GM19467 (cell line): ENCODE measurements around the gene COL6A1.

Source experiments
- ATAC-seq: cut with Tn5 transposase; IDR thresholded peaks from one replicate; pipeline ENCODE4 v1.9.1; 2021; ENCODE audit warnings: mild to moderate bottlenecking, moderate library complexity; ENCODE audit not compliant: unreplicated experiment

COL6A1 gene

GRCh38 chr21:46023555-46023954, 42.0 kb downstream of the COL6A1 start:
- ATAC-seq, result no peak

- no peak for ATAC-seq
These were observed 42.6 kb downstream of the COL6A1 start for GRCh38 chr21:46024141-46024540.

DNA sequence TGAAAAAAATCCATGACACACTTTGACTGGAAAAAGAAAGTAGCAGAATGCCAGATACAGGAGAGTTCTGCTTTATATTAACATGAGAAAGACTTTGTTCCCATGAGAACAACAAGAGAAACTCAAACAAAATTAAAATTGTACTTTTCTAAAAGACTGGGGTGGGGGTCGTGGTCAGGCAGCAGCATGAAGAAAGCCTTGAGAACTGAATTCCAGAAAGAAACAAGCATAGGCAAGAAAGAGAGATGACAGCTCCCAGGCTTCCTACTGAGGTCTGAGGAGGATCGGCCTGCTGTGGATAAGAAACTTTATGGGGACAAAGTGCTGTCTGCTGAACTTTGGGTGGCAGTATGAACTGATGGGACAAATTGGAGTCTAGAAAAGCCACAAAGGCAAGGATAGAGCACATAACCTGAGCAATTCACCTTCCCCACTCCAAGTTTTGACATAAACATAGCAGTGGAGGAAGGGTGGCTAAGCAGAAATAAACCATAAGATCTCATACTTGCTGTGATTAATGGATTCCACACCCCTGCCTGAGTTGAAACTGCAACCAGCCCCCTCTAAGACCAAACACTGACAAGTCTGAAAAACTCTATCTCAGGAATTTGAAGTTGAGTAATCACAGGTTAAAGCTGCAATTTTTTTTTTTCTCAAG, 43.7 kb downstream of the COL6A1 start:
- no peak for ATAC-seq

DNA sequence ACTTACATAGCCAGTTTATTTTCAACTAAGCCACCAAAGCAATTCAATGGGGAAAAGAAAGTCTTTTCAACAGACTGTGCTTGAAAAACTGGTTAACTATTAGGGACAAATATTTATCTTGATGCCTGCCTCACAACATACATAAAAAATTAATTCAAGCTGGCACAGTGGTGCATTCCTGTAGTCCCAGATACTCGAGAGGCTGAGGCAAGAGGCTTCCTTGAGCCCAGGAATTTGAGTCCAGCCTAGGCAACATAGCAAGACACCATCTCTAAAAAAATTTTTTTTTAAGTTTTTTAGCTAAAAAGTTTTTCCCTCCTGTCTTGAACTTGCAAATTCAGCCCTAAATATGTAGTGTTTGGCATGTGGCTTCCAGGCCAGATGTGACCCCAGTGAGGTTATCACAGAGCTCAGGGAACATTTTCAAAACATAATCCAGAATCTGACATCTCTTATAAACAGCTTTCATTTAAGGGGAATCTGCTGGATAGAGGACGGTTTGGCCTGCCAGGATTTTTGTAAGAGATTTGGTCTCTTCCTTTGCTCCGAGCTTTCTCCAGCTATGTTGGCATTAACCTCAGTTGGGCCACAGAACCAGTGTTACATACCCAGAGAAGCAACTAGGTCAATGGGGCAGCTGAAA, 46.4 kb downstream of the COL6A1 start:
- ATAC-seq, result no peak

DNA sequence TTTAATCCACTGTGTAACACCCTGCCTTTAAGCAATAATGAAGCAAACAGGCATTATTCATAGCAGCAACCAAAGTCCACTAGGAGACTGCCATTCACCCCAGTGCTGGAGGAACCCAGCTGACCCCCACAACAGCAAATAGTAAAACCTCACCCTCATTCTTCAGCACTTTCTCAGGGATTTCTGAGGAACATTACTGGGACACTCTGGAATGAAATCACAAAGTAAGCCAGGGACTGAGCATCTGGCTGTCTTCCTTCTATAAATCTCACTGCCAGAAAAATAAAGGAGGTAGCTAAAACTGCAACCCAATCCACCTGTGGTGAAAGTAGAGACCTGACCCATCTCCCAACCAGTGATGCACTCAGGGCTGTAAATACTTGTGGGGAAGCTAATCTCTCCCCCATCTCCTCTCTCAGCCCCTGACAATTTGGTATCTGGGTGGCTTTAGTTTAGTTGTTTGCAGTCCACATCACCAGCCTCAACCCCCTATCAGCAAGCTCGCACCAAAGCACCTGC, 47.1 kb downstream of the COL6A1 start:
- no peak for ATAC-seq

- ATAC-seq, result no peak
These were observed 47.8 kb downstream of the COL6A1 start for GRCh38 chr21:46029186-46029924.

- no peak for ATAC-seq
These were observed 49.9 kb downstream of the COL6A1 start for GRCh38 chr21:46031484-46031883.

DNA sequence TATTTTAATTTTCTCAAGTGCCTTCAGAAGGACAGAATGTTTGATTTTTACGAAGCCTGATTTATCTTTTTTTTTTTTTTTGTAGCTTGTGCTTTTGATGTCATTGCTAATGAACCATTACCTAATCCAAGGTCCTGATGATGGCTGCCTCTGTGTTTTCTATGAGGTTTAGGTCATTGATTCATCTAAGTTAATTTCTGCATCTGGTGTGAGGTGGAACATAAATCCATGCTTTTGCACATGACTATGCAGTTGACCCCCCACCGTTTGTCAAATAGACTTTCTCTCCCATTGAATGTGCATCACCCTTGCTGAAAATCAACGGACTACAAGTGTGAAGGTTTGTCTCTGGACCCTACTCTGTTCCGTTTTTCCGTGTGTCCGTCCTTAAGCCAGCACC, 50.5 kb downstream of the COL6A1 start:
- ATAC-seq, result no peak

DNA sequence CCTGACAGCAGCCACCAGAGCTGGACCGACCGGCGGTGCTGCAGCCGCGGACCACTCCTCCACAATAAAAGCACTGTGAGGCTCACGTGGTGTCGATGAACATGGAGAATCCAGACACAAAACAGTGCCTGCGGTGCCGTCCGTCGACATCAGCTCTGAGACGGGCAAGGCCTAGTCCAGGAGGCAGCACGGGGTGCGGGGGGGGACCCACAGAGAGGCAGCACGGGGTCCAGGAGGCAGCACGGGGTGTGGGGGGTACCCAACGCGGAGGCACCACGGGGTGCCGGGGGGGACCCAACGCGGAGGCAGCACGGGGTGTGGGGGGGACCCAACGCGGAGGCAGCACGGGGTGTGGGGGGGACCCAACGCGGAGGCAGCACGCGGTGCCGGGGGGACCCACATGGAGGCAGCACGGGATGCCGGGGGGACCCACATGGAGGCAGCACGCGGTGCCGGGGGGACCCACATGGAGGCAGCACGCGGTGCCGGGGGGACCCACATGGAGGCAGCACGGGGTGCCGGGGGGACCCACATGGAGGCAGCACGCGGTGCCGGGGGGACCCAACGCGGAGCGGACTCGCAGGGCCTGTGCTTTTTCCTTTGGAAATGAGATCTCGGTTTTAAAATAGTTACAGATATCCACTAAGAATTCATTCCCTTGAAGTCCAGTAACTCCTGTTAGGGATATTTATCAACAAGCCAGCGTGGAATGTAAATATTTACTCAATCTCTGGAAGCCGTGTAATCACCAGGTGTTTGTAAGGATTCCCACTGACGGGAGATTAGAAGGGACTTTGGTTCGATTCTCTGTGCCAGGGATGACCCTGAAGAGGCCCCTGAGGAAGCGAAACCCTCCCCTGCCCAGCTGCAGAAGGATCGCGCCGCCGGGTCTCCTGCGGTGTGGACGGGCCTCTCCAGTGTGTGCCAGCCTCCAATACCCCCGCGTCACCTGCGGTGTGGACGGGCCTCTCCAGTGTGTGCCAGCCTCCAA, 52.1 kb downstream of the COL6A1 start:
- no peak for ATAC-seq

DNA sequence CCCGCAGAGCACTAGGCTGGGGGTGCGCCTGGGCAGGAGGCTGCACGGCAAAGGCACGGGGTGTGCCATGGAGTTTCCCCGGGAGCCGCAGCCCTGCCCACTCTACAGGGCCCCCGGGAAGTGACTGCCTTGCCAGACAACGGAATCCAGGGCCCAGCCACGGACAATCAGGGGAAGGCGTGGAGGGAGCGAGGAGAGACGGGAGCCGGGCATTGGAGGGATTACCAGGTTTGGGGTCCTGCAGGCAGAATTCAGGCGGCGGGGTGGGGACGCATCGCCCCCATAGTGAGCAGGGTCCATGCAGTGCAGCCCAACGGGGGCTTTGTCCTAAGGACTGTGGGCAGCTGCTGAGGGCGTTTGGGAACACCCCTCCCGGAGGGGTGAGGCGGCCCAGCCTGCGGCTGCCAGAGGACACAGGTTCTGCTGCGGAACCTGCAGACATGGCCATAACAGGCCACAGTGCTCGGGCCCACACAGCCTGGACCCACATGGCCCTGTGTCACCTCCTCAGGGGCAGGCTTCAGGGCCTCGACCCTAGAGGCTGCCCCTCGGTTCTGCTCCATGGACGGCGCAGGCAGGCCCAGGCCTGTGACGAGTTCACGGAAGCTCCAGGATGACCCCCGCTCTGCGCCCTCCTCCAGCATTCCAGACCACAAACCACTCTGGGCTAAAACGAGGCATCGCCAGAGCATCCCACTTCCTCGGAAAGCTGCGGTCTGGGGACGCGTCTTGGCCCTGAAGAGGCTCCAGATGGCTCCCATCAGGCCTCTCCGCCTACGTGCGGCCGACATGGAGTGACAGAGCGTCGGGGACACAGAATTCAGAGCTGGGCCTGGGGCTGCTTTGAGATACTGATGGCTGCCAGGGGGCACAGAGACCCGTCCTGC, 54.5 kb downstream of the COL6A1 start:
- ATAC-seq, result no peak

DNA sequence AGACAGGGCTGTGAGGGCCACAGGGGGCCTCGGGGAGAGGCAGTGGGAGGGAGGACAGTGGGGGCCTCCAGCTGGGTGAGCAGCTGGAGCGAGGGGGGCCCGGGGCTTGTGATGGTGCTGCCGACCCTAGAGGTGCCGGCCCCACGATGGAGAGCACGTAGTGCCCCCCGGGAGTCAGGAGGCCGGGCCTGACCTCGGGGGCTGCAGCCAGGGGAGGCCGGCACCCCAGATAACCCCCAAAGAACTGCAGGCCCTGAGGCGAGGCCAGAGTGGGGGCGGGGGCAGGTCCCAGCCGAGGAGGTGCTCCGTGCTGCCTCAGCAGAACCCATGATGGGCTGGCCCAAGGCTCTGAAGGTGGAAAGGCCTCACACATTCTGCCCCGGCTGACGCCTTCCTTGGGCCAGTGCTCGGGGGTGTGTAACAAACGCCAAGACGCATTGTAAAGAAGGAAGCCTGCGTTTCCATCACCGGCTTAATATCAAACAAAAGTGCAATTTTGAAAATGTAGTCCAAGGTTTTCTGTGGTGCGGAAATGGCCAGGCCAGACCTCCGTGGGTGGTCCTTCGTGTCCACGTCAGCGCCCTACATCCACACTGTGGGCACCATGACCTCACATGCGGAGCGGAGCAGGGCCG, 55.2 kb downstream of the COL6A1 start:
- no peak for ATAC-seq

GRCh38 chr21:46037331-46038325, 56.1 kb downstream of the COL6A1 start:
- no peak for ATAC-seq

- ATAC-seq, result no peak
These were observed 56.8 kb downstream of the COL6A1 start for GRCh38 chr21:46038341-46038829.

DNA sequence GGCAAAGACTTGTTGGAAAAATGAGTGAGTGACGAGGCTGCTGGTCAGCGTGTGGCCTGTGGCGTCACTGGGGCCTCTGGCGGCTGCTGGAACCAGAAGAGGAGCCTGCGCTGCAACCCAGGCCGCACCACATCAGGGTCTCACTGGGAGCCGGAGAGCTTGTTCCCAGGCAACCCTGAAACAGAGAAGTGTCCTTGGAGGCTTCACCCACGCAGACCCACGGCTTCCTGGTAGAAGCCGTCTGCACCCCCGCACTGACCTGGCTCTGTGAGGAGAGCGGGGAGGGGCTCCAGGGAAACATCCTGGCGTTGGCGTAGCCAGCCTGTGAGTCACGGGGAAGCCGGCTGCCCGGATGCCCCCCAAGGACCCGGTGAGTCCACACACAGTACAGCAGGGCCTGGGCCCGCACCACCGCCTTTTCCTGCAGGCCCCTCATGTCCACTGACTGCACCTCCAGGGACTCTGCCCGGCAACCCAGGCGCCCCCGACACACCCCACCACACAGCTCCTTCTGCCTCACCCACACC, 57.4 kb downstream of the COL6A1 start:
- ATAC-seq, result no peak

DNA sequence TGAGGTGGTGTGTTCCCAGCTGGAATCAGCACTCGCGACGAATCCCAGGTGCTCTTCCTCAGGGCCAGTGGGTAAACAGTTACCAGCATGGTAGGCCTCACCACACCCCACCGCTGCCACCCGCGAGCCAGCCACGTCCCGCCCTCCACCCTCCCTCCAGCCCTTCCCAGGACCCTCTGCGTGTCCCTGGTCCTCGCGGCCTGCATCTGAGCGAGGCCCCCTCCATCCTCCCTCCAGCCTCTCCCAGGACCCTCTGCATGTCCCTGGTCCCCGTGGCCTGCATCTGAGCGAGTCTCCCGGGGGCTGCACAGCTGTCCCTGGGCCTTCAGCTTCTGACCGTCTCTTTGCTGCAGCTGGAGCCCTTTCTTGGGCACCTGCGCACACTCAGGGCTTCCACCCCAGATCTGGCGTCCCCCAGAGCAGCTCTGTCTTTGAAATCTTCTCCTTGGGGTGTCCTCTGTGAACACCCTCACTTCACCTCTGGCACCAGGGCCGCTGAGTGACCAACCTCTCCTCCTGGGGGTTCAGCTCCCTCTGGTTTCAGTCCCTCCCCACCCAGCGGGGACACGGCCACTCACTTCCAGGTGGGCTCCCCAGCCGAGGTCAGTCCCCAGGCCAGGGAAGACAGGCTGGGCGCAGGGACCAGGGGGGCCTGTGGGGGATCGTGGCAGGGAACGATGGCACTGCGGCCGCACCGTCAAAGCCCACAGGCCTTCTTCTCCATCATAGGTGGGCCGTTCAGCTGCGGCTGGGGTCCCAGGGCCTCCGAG, 58.5 kb downstream of the COL6A1 start:
- no peak for ATAC-seq

DNA sequence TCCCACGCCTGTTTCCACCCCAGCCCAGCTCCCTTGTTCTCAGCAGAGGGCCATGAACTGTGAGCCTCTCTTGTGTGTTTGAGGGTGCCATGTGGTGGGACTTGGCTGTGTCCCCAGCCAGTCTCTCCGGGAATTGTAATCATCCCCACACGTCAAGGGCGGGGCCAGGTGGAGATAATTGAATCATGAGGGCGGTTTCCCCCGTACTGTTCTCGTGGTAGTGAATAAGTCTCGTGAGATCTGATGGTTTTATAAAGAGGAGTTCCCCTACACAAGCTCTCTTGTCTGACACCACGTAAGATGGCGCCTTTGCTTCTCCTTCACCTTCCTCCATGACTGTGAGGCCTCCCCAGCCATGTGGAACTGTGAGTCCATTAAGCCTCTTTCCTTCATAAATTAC, 59.1 kb downstream of the COL6A1 start:
- ATAC-seq, result no peak

- ATAC-seq, result no peak
These were observed 59.6 kb downstream of the COL6A1 start for GRCh38 chr21:46041183-46041582.
